Measurements from ENCODE around the gene TSNAX. TPM values are rescaled to one million over a fixed set of nuclear protein-coding genes. Genes with fewer than 3 reads are reported as not detected.
A peak's percentile ranks its signal among the peaks of the same experiment; 100 is the strongest.

TSNAX gene
- total and polyA plus RNA-seq, 8 donors, result 10.2 to 63.4 (median 23.1) TPM

DNA sequence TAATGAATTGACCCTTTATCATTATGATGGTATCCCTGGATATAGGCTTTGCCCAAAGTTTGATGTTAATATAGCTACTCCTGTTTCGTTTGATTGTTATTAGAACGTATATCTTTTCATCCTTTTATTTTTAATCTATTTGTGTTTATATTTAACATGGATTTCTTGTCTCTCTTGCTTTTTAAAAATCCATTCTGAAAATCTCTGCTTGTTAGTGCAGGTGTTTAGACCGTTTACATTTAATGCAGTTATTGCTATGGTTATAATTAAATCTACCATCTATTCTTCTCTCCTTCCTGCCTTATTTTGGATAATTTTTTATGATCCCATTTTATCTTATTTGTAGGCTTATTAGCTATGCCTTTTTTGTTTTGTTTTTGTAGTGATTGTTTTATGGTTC is 12.4 kb downstream of the TSNAX start:
- Histone ChIP-seq H3K9me3 (no peaks in the 10 kb centered on the region), H3K36me3 (peaks cover 0 to 72% (median 65%) of the 10 kb centered on the region in 4 donors)

DNA sequence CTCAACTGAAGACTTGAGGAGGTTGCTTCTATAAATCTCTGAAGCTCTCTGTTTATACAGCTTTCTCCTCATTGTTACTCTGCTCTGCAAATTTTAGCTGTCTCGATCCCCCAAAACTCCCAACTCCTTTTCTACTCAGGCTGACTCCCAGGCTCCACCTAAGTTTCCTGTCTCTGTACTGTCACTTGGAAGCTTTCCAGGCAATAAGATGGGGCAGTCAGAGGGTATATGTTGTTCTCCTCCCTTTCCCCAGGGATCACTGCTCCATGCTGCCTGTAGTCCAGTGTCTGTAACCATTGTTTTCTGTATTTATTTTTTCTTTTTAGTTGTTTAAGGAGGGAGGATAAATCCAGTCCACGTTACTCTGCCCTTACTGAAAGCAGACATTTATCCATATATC is 13.4 kb downstream of the TSNAX start:
- no peak overlapping the region for H3K27ac ChIP-seq

More for the DNA sequence above, 12.4 kb downstream of the TSNAX start:
- 96 to 98% (median 97%) methylated on average over 3 of the region's 3 CpGs for WGBS, 5 donors
- H3K4me3 ChIP-seq, result no peak overlapping the region
- H3K27me3 ChIP-seq, result no peaks in the 10 kb centered on the region
- TF ChIP-seq, protein P1, sequence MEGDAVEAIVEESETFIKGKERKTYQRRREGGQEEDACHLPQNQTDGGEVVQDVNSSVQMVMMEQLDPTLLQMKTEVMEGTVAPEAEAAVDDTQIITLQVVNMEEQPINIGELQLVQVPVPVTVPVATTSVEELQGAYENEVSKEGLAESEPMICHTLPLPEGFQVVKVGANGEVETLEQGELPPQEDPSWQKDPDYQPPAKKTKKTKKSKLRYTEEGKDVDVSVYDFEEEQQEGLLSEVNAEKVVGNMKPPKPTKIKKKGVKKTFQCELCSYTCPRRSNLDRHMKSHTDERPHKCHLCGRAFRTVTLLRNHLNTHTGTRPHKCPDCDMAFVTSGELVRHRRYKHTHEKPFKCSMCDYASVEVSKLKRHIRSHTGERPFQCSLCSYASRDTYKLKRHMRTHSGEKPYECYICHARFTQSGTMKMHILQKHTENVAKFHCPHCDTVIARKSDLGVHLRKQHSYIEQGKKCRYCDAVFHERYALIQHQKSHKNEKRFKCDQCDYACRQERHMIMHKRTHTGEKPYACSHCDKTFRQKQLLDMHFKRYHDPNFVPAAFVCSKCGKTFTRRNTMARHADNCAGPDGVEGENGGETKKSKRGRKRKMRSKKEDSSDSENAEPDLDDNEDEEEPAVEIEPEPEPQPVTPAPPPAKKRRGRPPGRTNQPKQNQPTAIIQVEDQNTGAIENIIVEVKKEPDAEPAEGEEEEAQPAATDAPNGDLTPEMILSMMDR (IDR thresholded peaks at IDR 0.05), result no peak
- TF ChIP-seq POLR2A (IDR thresholded peaks at IDR 0.05) (no peak), POLR2AphosphoS5 (IDR thresholded peaks at IDR 0.05) (no peak), EP300 (IDR thresholded peaks at IDR 0.05) (no peak)
- H3K4me1 ChIP-seq, result peaks cover 0 to 15% (median 5%) of the 10 kb centered on the region in 4 donors
- intact Hi-C loops (cut with DNase I; ENCODE audit: low total_unique reads), result no loop called here
- no peak overlapping the region for H3K27ac ChIP-seq
- no peak for DNase-seq

GRCh38 chr1:231544943-231545592 is 16.6 kb downstream of the TSNAX start:
- intact Hi-C loops (cut with DNase I; ENCODE audit: low total_unique reads), result no loop called here
- no peaks in the 10 kb centered on the region for H3K9me3 ChIP-seq
- no peak overlapping the region for H3K27ac ChIP-seq
- H3K4me1 ChIP-seq, result peaks cover 0 to 31% (median 5%) of the 10 kb centered on the region in 4 donors
- H3K27me3 ChIP-seq, result no peaks in the 10 kb centered on the region
- 39 to 56% (median 46%) methylated on average over 4 of the region's 4 CpGs for WGBS, 5 donors
- peaks cover 0 to 59% (median 44%) of the 10 kb centered on the region in 4 donors for H3K36me3 ChIP-seq
- no peak overlapping the region for H3K4me3 ChIP-seq
- TF ChIP-seq POLR2AphosphoS5 (IDR thresholded peaks at IDR 0.05) (no peak), POLR2A (IDR thresholded peaks at IDR 0.05) (no peak), EP300 (IDR thresholded peaks at IDR 0.05) (no peak)
- TF ChIP-seq, protein P1 (IDR thresholded peaks at IDR 0.05), result no peak
- peak in 1 of 2 donors; percentile 31 for DNase-seq

More for the DNA sequence above, 13.4 kb downstream of the TSNAX start:
- Histone ChIP-seq H3K4me3 (no peak overlapping the region), H3K4me1 (peaks cover 0 to 15% (median 5%) of the 10 kb centered on the region in 4 donors), H3K27me3 (no peaks in the 10 kb centered on the region), H3K9me3 (no peaks in the 10 kb centered on the region), H3K36me3 (peaks cover 0 to 67% (median 59%) of the 10 kb centered on the region in 4 donors)
- DNase-seq, result no peak
- intact Hi-C loops (cut with DNase I; ENCODE audit: low total_unique reads), result no loop called here
- WGBS, 5 donors, result 80 to 87% (median 87%) methylated on average over 2 of the region's 2 CpGs
- TF ChIP-seq EP300 (IDR thresholded peaks at IDR 0.05) (no peak), POLR2AphosphoS5 (IDR thresholded peaks at IDR 0.05) (no peak), POLR2A (IDR thresholded peaks at IDR 0.05) (no peak)
- TF ChIP-seq, protein P1 (IDR thresholded peaks at IDR 0.05), result no peak

DNA sequence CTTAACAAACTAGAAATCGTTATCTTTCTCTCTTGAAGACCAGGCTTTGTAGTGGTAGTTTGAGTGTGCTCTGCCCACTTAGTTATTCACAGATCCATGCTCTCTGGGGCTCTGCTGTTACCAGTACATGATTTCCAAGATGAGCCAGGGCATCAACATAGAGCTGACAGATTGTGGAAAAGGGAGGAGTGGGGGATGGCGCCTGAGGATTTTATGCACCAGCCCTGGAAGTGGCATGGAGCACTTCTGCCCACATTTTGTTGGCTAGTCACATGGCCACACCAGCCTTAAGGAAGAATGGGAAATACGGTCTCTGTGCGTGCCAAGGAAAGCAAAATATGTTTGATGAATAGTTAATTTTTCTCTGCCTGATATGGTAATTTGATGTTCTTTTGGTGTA is 18.2 kb downstream of the TSNAX start:
- Histone ChIP-seq H3K9me3 (no peaks in the 10 kb centered on the region), H3K4me3 (no peak overlapping the region), H3K27ac (no peak overlapping the region), H3K4me1 (peaks cover 0 to 31% (median 5%) of the 10 kb centered on the region in 4 donors), H3K27me3 (no peaks in the 10 kb centered on the region), H3K36me3 (peaks cover 0 to 54% (median 42%) of the 10 kb centered on the region in 4 donors)
- intact Hi-C loops (cut with DNase I; ENCODE audit: low total_unique reads), result no loop called here
- WGBS, 5 donors, result 91 to 95% (median 92%) methylated on average over 4 of the region's 4 CpGs
- DNase-seq, result no peak
- TF ChIP-seq POLR2A (IDR thresholded peaks at IDR 0.05) (no peak), EP300 (IDR thresholded peaks at IDR 0.05) (no peak), POLR2AphosphoS5 (IDR thresholded peaks at IDR 0.05) (no peak)
- TF ChIP-seq, protein P1 (IDR thresholded peaks at IDR 0.05), result no peak
